Stomach (tissue), 4 donors: ENCODE results near the gene SRP72.

Experiments used
- POLR2A ChIP-seq, 4 donors: fragments of 450-650 bp; IDR thresholded peaks; one replicate each; pipeline ENCODE4 v1.6.1; 2016; ENCODE audit warnings: antibody characterized with exemption in 4 of 4, control low read depth in 2 of 4, mild to moderate bottlenecking in 1 of 4, moderate library complexity in 1 of 4
- POLR2AphosphoS5 ChIP-seq, 3 donors: sonication (generic); formaldehyde crosslinking; IDR thresholded peaks; one replicate each; pipeline ENCODE4 v1.6.1; 2016; ENCODE audit warnings: antibody characterized with exemption in 3 of 3

DNA sequence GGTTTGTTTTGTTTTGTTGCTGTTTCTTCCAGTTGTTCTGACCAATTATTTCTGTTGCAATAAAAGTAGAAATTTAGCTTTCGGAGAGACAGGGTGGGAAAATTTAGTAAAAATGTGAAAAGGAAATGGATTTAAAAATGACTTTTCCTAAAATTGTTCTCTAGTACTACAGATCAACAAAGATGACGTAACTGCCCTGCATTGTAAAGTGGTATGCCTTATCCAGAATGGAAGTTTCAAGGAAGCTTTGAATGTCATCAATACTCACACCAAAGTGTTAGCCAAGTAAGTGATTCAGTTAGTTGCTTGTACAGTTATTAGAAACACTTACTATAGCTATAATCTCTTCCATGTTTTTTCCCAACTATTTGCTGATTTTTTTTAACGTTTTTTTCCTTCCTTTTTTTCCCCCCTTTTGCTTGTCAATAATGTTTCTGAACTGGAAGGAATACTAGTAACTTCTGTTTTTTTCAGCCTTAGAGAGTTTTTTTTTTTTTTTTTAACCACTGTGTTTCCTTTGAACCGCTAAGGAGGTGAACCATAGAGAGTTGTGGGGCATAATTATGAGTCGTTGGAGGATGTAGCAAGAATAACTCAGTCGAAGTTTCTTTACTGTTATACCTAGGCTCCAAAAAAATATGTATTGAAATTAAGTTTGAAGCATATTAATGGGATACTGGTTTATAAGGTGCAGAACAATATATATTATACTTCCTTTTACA is 2.2 kb downstream of the SRP72 start:
- TF ChIP-seq POLR2AphosphoS5 (IDR thresholded peaks at IDR 0.05) (no peak), POLR2A (IDR thresholded peaks at IDR 0.05) (no peak)
